Measurements from ENCODE around the gene NEUROD2. TPM values are rescaled to one million over a fixed set of nuclear protein-coding genes. Genes with fewer than 3 reads are reported as not detected.
A peak's percentile ranks its signal among the peaks of the same experiment; 100 is the strongest.

The NEUROD2 gene
- not detected in 2 replicates for total RNA-seq (2014; rRNA removed; shearing (Covaris generic))

GRCh38 chr17:39607851-39608130, at the start of gene NEUROD2:
Gene NEUROD2, minus strand, starts transcription at chr17:39607920. Its CDS starts 1,321 bp downstream, at chr17:39606599.
- H3K4me3 ChIP-seq, result no peak within 1 kb of the TSS

GRCh38 chr17:39655105-39655504, 47.4 kb upstream of the NEUROD2 start:
- H3K27ac ChIP-seq, result no peak overlapping the region
- H3K4me3 ChIP-seq, result no peak overlapping the region
- peaks cover 12% of the 10 kb centered on the region for H3K36me3 ChIP-seq
- H3K27me3 ChIP-seq (replicated peaks), result no peaks in the 10 kb centered on the region
- H3K9me3 ChIP-seq (replicated peaks), result no peaks in the 10 kb centered on the region
- DNase-seq (ENCODE audit: low read depth in 1 of 2, low spot score in 2 of 2), result no peak
- H3K4me1 ChIP-seq (replicated peaks), result peaks cover 17% of the 10 kb centered on the region

More at GRCh38 chr17:39607851-39608130, at the start of gene NEUROD2:
- Histone ChIP-seq H3K4me1 (replicated peaks) (peaks cover 3% of the 10 kb centered on the region; the same call in 1 of the 2 replicates), H3K27ac (no peak within 1 kb of the TSS), H3K9me3 (replicated peaks) (no peaks in the 10 kb centered on the region), H3K36me3 (no peaks in the 10 kb centered on the region), H3K27me3 (replicated peaks) (peaks cover 78% of the 10 kb centered on the region)
- no peak for DNase-seq (ENCODE audit: low read depth in 1 of 2, low spot score in 2 of 2)

GRCh38 chr17:39653662-39654331, 46.1 kb upstream of the NEUROD2 start:
- H3K27me3 ChIP-seq (replicated peaks), result no peaks in the 10 kb centered on the region
- no peak overlapping the region for H3K27ac ChIP-seq
- peaks cover 17% of the 10 kb centered on the region for H3K4me1 ChIP-seq (replicated peaks)
- H3K9me3 ChIP-seq (replicated peaks), result no peaks in the 10 kb centered on the region
- peaks cover 8% of the 10 kb centered on the region for H3K36me3 ChIP-seq
- no peak overlapping the region for H3K4me3 ChIP-seq
- DNase-seq (ENCODE audit: low read depth in 1 of 2, low spot score in 2 of 2), result peak; percentile 29 to 74

DNA sequence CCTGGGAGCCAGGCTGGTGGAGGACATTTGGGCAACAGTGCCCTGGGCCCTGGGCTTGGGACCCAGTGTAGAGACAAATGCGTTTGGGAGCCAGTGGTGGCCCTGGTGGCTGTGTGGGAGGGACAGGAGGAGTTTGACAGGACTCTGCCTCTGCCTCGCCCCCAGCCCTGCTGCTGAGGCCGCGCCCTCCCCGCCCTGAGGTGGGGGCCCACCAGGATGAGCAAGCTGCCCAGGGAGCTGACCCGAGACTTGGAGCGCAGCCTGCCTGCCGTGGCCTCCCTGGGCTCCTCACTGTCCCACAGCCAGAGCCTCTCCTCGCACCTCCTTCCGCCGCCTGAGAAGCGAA, 45.6 kb upstream of the NEUROD2 start:
- Histone ChIP-seq H3K4me1 (replicated peaks) (peaks cover 17% of the 10 kb centered on the region), H3K27ac (no peak overlapping the region), H3K27me3 (replicated peaks) (no peaks in the 10 kb centered on the region), H3K4me3 (no peak overlapping the region), H3K9me3 (replicated peaks) (no peaks in the 10 kb centered on the region), H3K36me3 (peaks cover 8% of the 10 kb centered on the region)
- DNase-seq (ENCODE audit: low read depth in 1 of 2, low spot score in 2 of 2), result no peak

DNA sequence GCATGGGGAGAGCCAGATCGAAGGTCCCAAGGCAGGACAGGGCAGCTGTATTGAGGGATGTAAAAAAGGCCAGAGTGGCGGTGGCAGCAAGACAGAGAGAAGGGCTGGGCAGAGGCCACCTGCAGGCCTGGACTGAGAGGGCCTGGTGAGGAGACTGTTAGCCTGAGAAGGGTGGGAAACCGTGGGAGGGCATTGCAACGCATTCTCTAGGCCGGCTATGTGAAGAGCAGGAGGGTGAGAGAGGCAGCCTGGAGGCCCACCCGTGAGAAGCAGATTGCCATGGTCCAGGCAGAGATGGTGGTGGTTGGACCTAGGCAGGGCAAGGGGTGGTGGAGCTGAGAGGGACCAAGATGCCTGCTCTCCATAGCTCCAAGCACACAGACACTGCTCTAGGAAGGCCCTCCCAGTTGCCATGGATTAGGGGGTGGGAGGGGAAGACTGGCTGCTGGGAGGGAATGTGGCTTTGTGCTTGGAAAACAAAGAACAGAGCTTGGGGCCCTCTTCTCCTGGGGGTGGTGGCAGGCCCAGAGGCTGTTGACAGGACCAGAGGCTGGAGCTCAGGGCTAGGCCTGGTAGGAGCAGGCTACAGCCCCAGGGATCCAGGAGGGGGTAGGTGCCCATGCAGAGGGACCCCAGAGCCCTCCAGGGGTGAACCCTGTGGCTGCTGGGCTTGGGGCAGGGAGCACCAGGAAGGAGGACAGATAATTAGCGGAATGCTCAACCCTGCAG, 45.0 kb upstream of the NEUROD2 start:
- no peak for DNase-seq (ENCODE audit: low read depth in 1 of 2, low spot score in 2 of 2)

DNA sequence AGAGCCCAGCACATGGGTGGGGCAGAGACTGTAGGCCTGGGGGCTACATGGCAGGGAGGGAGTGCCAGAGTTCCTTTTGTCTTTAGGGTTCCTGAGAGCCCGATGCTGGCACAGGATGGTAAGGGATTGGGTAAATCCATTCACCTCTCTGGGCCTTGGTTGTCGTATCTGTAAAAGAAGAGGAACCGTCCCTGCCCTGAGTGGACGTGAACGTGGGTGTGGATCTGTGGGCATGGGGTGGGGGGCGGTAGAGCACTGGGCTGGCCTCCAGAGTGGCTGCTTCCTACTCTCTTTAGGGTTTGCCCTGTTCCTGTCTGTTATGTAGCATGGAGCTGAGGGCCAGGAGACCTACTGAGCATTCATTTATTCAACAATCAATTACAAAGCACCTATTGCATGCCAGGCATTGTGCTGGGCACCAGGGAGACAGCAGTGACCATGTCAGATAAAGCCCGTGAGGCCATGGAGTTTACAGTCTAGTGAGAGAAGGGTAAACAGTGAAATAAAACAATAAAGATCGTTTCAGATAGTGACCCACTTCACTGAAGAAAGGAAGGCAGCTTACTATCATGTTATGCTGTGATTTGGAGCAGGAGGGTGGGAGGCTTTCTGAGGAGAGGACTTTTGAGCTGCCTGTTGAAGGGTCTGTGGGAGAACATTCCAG, 44.3 kb upstream of the NEUROD2 start:
- Histone ChIP-seq H3K9me3 (replicated peaks) (no peaks in the 10 kb centered on the region), H3K27ac (no peak overlapping the region), H3K4me1 (replicated peaks) (peaks cover 17% of the 10 kb centered on the region), H3K27me3 (replicated peaks) (no peaks in the 10 kb centered on the region), H3K4me3 (no peak overlapping the region), H3K36me3 (peaks cover 8% of the 10 kb centered on the region)
- DNase-seq (ENCODE audit: low read depth in 1 of 2, low spot score in 2 of 2), result no peak

More for the DNA sequence above, 45.0 kb upstream of the NEUROD2 start:
- H3K27me3 ChIP-seq (replicated peaks), result no peaks in the 10 kb centered on the region
- H3K4me1 ChIP-seq (replicated peaks), result peaks cover 17% of the 10 kb centered on the region
- no peaks in the 10 kb centered on the region for H3K9me3 ChIP-seq (replicated peaks)
- H3K36me3 ChIP-seq, result peaks cover 8% of the 10 kb centered on the region
- no peak overlapping the region for H3K27ac ChIP-seq
- no peak overlapping the region for H3K4me3 ChIP-seq

DNA sequence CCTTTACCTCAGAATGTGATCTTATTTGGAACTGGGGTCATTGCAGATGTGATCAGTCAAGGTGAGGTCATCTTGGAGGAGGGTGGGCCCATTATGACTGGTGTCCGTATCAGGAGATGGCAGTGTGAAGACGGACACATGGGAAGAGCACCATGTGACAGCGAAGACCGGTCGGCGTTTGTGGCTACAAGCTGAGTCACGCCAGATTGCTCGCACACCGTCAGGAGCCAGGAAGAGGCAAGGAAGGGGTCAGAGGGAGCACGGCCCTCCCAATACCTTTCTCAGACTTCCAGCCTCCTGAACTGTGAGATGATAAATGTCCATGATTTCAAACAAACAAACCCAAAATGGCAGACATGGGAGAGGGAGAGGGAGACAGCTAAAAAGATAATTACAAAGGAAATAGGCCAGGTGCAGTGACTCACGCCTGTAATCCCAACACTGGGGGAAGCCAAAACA, 42.4 kb upstream of the NEUROD2 start:
- H3K27ac ChIP-seq, result no peak overlapping the region
- H3K4me3 ChIP-seq, result no peak overlapping the region
- H3K4me1 ChIP-seq (replicated peaks), result peaks cover 17% of the 10 kb centered on the region
- no peaks in the 10 kb centered on the region for H3K27me3 ChIP-seq (replicated peaks)
- DNase-seq (ENCODE audit: low read depth in 1 of 2, low spot score in 2 of 2), result no peak
- no peaks in the 10 kb centered on the region for H3K9me3 ChIP-seq (replicated peaks)
- H3K36me3 ChIP-seq, result peaks cover 8% of the 10 kb centered on the region

GRCh38 chr17:39648616-39649366, 41.1 kb upstream of the NEUROD2 start:
- Histone ChIP-seq H3K4me1 (replicated peaks) (peaks cover 17% of the 10 kb centered on the region), H3K4me3 (no peak overlapping the region), H3K36me3 (peaks cover 4% of the 10 kb centered on the region), H3K27ac (no peak overlapping the region), H3K27me3 (replicated peaks) (no peaks in the 10 kb centered on the region), H3K9me3 (replicated peaks) (no peaks in the 10 kb centered on the region)
- DNase-seq (ENCODE audit: low read depth in 1 of 2, low spot score in 2 of 2), result no peak

DNA sequence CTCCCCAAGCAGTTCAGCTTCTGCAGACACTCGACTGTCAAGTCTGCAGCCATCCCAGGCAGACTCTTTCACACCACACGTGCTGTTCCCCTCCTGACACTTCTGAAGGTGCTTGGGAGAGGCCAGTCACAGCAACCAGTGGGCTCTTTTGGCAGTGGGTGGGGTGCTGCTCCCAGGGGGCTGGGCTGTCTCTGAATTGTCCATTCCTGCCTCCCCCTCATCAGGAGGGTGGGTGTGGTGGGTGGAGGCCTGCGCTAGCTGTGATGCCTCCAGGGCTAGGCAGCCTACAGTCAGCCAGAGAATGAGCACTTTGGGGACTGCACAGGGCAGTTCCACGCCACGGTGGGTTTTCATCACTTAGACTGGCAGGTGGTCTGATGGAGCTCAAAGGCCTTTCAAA, 39.5 kb upstream of the NEUROD2 start:
- Histone ChIP-seq H3K27me3 (replicated peaks) (no peaks in the 10 kb centered on the region), H3K9me3 (replicated peaks) (no peaks in the 10 kb centered on the region), H3K4me1 (replicated peaks) (peaks cover 11% of the 10 kb centered on the region), H3K27ac (no peak overlapping the region), H3K4me3 (no peak overlapping the region), H3K36me3 (no peaks in the 10 kb centered on the region; the same call in 1 of the 2 replicates)
- DNase-seq (ENCODE audit: low read depth in 1 of 2, low spot score in 2 of 2), result no peak

- DNase-seq (ENCODE audit: low read depth in 1 of 2, low spot score in 2 of 2), result no peak
- Histone ChIP-seq H3K9me3 (replicated peaks) (no peaks in the 10 kb centered on the region), H3K4me1 (replicated peaks) (peaks cover 8% of the 10 kb centered on the region)
These were observed 35.6 kb upstream of the NEUROD2 start for GRCh38 chr17:39643271-39643670.

GRCh38 chr17:39642291-39643074, 34.8 kb upstream of the NEUROD2 start:
- Histone ChIP-seq H3K27ac (no peak overlapping the region), H3K4me1 (replicated peaks) (peaks cover 14% of the 10 kb centered on the region), H3K36me3 (no peaks in the 10 kb centered on the region; the same call in 1 of the 2 replicates), H3K27me3 (replicated peaks) (no peaks in the 10 kb centered on the region), H3K9me3 (replicated peaks) (no peaks in the 10 kb centered on the region), H3K4me3 (no peak overlapping the region)
- DNase-seq (ENCODE audit: low read depth in 1 of 2, low spot score in 2 of 2), result no peak

More at GRCh38 chr17:39643271-39643670, 35.6 kb upstream of the NEUROD2 start:
- Histone ChIP-seq H3K4me3 (no peak overlapping the region), H3K36me3 (no peaks in the 10 kb centered on the region; the same call in 1 of the 2 replicates), H3K27me3 (replicated peaks) (no peaks in the 10 kb centered on the region), H3K27ac (no peak overlapping the region)

- Histone ChIP-seq H3K4me3 (no peak overlapping the region), H3K4me1 (replicated peaks) (peaks cover 14% of the 10 kb centered on the region), H3K9me3 (replicated peaks) (no peaks in the 10 kb centered on the region), H3K27ac (no peak overlapping the region), H3K36me3 (peaks cover 4% of the 10 kb centered on the region), H3K27me3 (replicated peaks) (no peaks in the 10 kb centered on the region)
- no peak for DNase-seq (ENCODE audit: low read depth in 1 of 2, low spot score in 2 of 2)
These were observed 34.2 kb upstream of the NEUROD2 start for GRCh38 chr17:39641883-39642282.

- DNase-seq (ENCODE audit: low read depth in 1 of 2, low spot score in 2 of 2), result no peak
- Histone ChIP-seq H3K4me1 (replicated peaks) (peaks cover 20% of the 10 kb centered on the region), H3K27me3 (replicated peaks) (no peaks in the 10 kb centered on the region), H3K36me3 (peaks cover 4% of the 10 kb centered on the region), H3K9me3 (replicated peaks) (no peaks in the 10 kb centered on the region), H3K27ac (no peak overlapping the region), H3K4me3 (no peak overlapping the region)
These were observed 33.4 kb upstream of the NEUROD2 start for GRCh38 chr17:39641097-39641496.
